Measurements from ENCODE around the gene FTCD. TPM values are rescaled to one million over a fixed set of nuclear protein-coding genes. Genes with fewer than 3 reads are reported as not detected.
A peak's percentile ranks its signal among the peaks of the same experiment; 100 is the strongest.

FTCD gene
- total RNA-seq, 2 donors from 2014 or later, result 0.27 TPM; not detected in 1

GRCh38 chr21:46097336-46098293 lies 57.8 kb downstream of the FTCD start, which contains the start of gene COL6A2:
Gene COL6A2 (plus strand): TSS chr21:46098112.
- Histone ChIP-seq H3K9me3 (peaks cover 5% of the 10 kb centered on the region), H3K36me3 (no peaks in the 10 kb centered on the region), H3K4me1 (ENCODE audit: control insufficient read depth in 1 of 2, low read depth in 2 of 2) (peaks cover 11 to 40% of the 10 kb centered on the region in 2 donors), H3K4me3 (peak within 1 kb of the TSS; percentile 88), H3K27ac (peak within 1 kb of the TSS; percentile 93 to 97), H3K27me3 (replicated peaks; ENCODE audit: insufficient read depth) (no peaks in the 10 kb centered on the region)
- TF ChIP-seq CTCF (IDR thresholded peaks at IDR 0.05), result peak; percentile 24
- ATAC-seq (ENCODE audit: insufficient number of reproducible peaks, low FRiP score, low read depth) (peak; percentile 28), DNase-seq (ENCODE audit: low spot score) (peak; percentile 15)

DNA sequence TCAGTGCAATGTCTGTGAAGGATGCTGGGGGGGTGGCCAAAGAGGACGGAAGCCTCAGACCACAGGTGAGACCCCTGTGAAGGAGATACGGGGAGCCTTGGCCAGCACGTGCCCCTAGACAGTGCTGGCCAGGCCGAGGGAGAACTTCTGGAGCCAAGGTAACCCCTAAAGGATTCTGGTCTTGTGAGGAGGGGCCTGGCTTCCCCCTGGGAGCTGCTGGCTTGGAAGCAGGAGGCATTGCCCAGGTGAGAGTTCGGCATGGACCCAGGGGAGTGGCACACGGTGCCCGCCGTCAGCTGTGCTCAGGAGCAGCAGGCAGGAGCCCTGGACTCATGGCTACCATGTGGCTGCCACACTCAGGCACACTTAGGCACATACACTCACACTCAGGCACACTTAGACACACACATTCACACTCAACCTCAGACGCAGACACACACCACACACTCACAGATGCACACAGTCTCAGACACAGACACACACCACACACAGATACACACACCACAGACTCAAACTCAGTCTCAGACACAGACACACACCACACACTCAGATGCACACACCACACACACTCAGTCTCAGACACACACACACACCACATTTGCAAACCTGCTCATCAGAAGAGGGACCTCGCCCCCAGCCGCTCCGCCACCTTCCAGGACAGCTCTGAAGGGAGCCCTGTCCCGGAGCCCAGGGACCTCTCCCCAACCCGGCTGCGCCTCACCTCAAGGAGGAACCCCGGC lies 58.6 kb downstream of the FTCD start:
- TF ChIP-seq CTCF (IDR thresholded peaks at IDR 0.05), result no peak
- peak overlapping the region; percentile 88 for H3K4me3 ChIP-seq
- H3K36me3 ChIP-seq, result no peaks in the 10 kb centered on the region
- no peak for ATAC-seq (ENCODE audit: insufficient number of reproducible peaks, low FRiP score, low read depth)
- no peaks in the 10 kb centered on the region for H3K27me3 ChIP-seq (replicated peaks; ENCODE audit: insufficient read depth)
- peak overlapping the region; percentile 93 to 97 for H3K27ac ChIP-seq
- DNase-seq (ENCODE audit: low spot score), result no peak
- H3K9me3 ChIP-seq, result no peaks in the 10 kb centered on the region
- peaks cover 15 to 46% of the 10 kb centered on the region in 2 donors for H3K4me1 ChIP-seq (ENCODE audit: control insufficient read depth in 1 of 2, low read depth in 2 of 2)

DNA sequence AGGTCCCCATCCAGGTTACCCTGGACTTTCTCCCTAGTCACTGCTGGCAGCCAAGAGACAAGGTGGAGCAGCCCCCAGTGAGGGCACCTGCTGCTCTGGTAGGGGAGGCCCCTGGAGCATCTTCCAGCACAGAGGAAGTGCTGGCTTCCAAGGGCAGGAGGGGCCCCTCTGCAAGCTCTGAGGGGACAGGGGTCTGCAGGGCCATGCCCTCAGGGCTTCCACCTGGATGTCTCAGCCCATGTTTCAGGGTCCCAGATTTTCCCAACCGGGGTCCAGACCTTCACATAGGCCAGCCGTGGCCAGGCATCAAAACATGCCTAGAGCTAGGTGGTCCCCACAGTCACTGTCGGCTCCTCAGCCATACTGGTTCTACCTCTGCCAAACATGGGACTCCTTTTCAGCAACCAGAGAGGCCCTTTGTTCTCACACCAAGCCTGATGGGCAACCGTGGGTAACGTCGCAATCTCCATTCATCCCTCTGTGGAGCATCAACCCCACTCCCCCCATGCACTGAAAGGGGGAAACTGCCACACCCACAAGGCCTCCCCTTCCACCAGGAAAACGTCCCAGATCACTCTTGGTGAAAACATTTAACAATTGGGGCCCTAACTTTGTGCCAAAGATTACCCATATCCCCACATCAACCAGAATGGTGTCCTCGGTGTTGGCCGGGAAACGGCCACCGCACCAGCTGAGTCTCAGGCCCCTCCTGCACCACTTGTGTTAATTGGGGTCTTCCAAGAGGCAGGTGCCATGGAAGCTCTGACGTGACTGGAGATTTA lies 59.4 kb downstream of the FTCD start:
- no peaks in the 10 kb centered on the region for H3K9me3 ChIP-seq
- peak overlapping the region; percentile 93 to 97 for H3K27ac ChIP-seq
- H3K4me1 ChIP-seq (ENCODE audit: control insufficient read depth in 1 of 2, low read depth in 2 of 2), result peaks cover 16 to 50% of the 10 kb centered on the region in 2 donors
- no peaks in the 10 kb centered on the region for H3K27me3 ChIP-seq (replicated peaks; ENCODE audit: insufficient read depth)
- H3K4me3 ChIP-seq, result no peak overlapping the region
- DNase-seq (ENCODE audit: low spot score) (no peak), ATAC-seq (ENCODE audit: insufficient number of reproducible peaks, low FRiP score, low read depth) (no peak)
- TF ChIP-seq CTCF (IDR thresholded peaks at IDR 0.05), result no peak
- no peaks in the 10 kb centered on the region for H3K36me3 ChIP-seq

GRCh38 chr21:46095083-46095719 lies 60.2 kb downstream of the FTCD start:
- TF ChIP-seq CTCF (IDR thresholded peaks at IDR 0.05), result no peak
- H3K4me3 ChIP-seq, result no peak overlapping the region
- peaks cover 16 to 43% of the 10 kb centered on the region in 2 donors for H3K4me1 ChIP-seq (ENCODE audit: control insufficient read depth in 1 of 2, low read depth in 2 of 2)
- peak overlapping the region; percentile 93 to 97 for H3K27ac ChIP-seq
- DNase-seq (ENCODE audit: low spot score) (no peak), ATAC-seq (ENCODE audit: insufficient number of reproducible peaks, low FRiP score, low read depth) (no peak)
- H3K36me3 ChIP-seq, result no peaks in the 10 kb centered on the region
- no peaks in the 10 kb centered on the region for H3K27me3 ChIP-seq (replicated peaks; ENCODE audit: insufficient read depth)
- H3K9me3 ChIP-seq, result no peaks in the 10 kb centered on the region

Data from thoracic aorta (tissue), 2 donors.